Ovary (tissue), 3 donors: ENCODE measurements around the gene ITPR3.

Experiments used
- EP300 ChIP-seq: sonication (generic); formaldehyde crosslinking; IDR thresholded peaks from one replicate; pipeline ENCODE4 v1.6.1; 2017; ENCODE audit warnings: antibody characterized with exemption
- TF ChIP-seq, protein P1 (sequence below), 3 donors: fragments of 450-650 bp in 2 of 3; fragments of 200-600 bp in 1 of 3; IDR thresholded peaks; one replicate each; pipeline versions ENCODE4 v1.5.1 to v1.8.0; 2016 to 2022; ENCODE audit warnings: antibody characterized with exemption in 3 of 3, mild to moderate bottlenecking in 1 of 3
- donor health status: DM: no; HTN: no; CAD: no.

DNA sequence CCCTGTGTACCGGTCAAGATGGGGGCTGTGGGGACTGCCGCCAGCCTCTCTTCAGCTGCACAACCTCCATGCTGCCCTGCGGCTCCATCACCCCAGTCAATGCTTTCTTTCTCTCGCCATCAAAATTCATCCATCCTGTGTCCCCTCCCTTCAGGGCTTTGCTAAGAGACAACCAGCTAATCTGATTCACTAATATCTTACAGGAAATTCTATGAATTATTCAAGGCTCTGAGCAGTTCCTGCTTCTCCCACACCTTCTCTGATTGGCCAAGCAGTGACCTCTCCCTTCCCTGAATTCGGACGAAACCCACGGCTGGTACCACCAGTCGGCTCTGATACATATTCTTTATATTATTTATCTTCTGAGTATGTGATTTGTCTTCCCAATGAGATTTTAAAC is 13.8 kb downstream of the ITPR3 start:
- TF ChIP-seq, protein P1, sequence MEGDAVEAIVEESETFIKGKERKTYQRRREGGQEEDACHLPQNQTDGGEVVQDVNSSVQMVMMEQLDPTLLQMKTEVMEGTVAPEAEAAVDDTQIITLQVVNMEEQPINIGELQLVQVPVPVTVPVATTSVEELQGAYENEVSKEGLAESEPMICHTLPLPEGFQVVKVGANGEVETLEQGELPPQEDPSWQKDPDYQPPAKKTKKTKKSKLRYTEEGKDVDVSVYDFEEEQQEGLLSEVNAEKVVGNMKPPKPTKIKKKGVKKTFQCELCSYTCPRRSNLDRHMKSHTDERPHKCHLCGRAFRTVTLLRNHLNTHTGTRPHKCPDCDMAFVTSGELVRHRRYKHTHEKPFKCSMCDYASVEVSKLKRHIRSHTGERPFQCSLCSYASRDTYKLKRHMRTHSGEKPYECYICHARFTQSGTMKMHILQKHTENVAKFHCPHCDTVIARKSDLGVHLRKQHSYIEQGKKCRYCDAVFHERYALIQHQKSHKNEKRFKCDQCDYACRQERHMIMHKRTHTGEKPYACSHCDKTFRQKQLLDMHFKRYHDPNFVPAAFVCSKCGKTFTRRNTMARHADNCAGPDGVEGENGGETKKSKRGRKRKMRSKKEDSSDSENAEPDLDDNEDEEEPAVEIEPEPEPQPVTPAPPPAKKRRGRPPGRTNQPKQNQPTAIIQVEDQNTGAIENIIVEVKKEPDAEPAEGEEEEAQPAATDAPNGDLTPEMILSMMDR (IDR thresholded peaks at IDR 0.05) = no peak
- TF ChIP-seq EP300 = no peak
